ENCODE measurements around the gene TRIOBP.
A peak's percentile ranks its signal among the peaks of the same experiment; 100 is the strongest.

Gene TRIOBP

GRCh38 chr22:37733625-37734401 lies 37.0 kb downstream of the TRIOBP start:
- H3K27ac ChIP-seq (ENCODE audit: low read depth, low read length) = no peak overlapping the region
- H3K9me3 ChIP-seq (ENCODE audit: control insufficient read depth, insufficient read depth, low read length) = no peaks in the 10 kb centered on the region
- H3K9ac ChIP-seq (ENCODE audit: low read depth, low read length) = no peak overlapping the region

GRCh38 chr22:37734402-37734700 lies 37.5 kb downstream of the TRIOBP start:
- Histone ChIP-seq H3K27me3 (ENCODE audit: control insufficient read depth, insufficient read depth, low read length) (peaks cover 32% of the 10 kb centered on the region), H3K9ac (ENCODE audit: low read depth, low read length) (no peak overlapping the region), H3K4me1 (ENCODE audit: control insufficient read depth, insufficient read depth, low read length) (no peaks in the 10 kb centered on the region), H3K36me3 (ENCODE audit: control insufficient read depth, insufficient read depth, low read length) (peaks cover 9% of the 10 kb centered on the region), H3K27ac (ENCODE audit: low read depth, low read length) (no peak overlapping the region), H3K9me3 (ENCODE audit: control insufficient read depth, insufficient read depth, low read length) (no peaks in the 10 kb centered on the region), H3K4me3 (ENCODE audit: low read depth, low read length) (no peak overlapping the region)

More at GRCh38 chr22:37733625-37734401, 37.0 kb downstream of the TRIOBP start:
- H3K36me3 ChIP-seq (ENCODE audit: control insufficient read depth, insufficient read depth, low read length) = peaks cover 9% of the 10 kb centered on the region
- H3K4me3 ChIP-seq (ENCODE audit: low read depth, low read length) = no peak overlapping the region
- H3K4me1 ChIP-seq (ENCODE audit: control insufficient read depth, insufficient read depth, low read length) = no peaks in the 10 kb centered on the region
- H3K27me3 ChIP-seq (ENCODE audit: control insufficient read depth, insufficient read depth, low read length) = peaks cover 29% of the 10 kb centered on the region

GRCh38 chr22:37734964-37735451 lies 38.2 kb downstream of the TRIOBP start:
- Histone ChIP-seq H3K9me3 (ENCODE audit: control insufficient read depth, insufficient read depth, low read length) (no peaks in the 10 kb centered on the region), H3K4me3 (ENCODE audit: low read depth, low read length) (no peak overlapping the region), H3K27me3 (ENCODE audit: control insufficient read depth, insufficient read depth, low read length) (peaks cover 38% of the 10 kb centered on the region), H3K4me1 (ENCODE audit: control insufficient read depth, insufficient read depth, low read length) (no peaks in the 10 kb centered on the region), H3K27ac (ENCODE audit: low read depth, low read length) (no peak overlapping the region), H3K36me3 (ENCODE audit: control insufficient read depth, insufficient read depth, low read length) (peaks cover 11% of the 10 kb centered on the region), H3K9ac (ENCODE audit: low read depth, low read length) (no peak overlapping the region)

GRCh38 chr22:37739035-37739434 lies 42.2 kb downstream of the TRIOBP start:
- H3K9me3 ChIP-seq (ENCODE audit: control insufficient read depth, insufficient read depth, low read length) = no peaks in the 10 kb centered on the region
- H3K36me3 ChIP-seq (ENCODE audit: control insufficient read depth, insufficient read depth, low read length) = 0 out of 2 replicates have a peak, but pooled peaks cover 5% of the 10 kb centered on the region
- 0 out of 2 replicates have a peak, but pooled peaks cover 6% of the 10 kb centered on the region for H3K4me1 ChIP-seq (ENCODE audit: control insufficient read depth, insufficient read depth, low read length)
- H3K9ac ChIP-seq (ENCODE audit: low read depth, low read length) = no peak overlapping the region
- no peak overlapping the region for H3K4me3 ChIP-seq (ENCODE audit: low read depth, low read length)
- peaks cover 42% of the 10 kb centered on the region for H3K27me3 ChIP-seq (ENCODE audit: control insufficient read depth, insufficient read depth, low read length)
- no peak overlapping the region for H3K27ac ChIP-seq (ENCODE audit: low read depth, low read length)

GRCh38 chr22:37739611-37740049 lies 42.8 kb downstream of the TRIOBP start:
- H3K36me3 ChIP-seq (ENCODE audit: control insufficient read depth, insufficient read depth, low read length) = 0 out of 2 replicates have a peak, but pooled peaks cover 5% of the 10 kb centered on the region
- H3K9ac ChIP-seq (ENCODE audit: low read depth, low read length) = no peak overlapping the region
- H3K4me3 ChIP-seq (ENCODE audit: low read depth, low read length) = no peak overlapping the region
- no peaks in the 10 kb centered on the region for H3K9me3 ChIP-seq (ENCODE audit: control insufficient read depth, insufficient read depth, low read length)
- peaks cover 42% of the 10 kb centered on the region for H3K27me3 ChIP-seq (ENCODE audit: control insufficient read depth, insufficient read depth, low read length)
- H3K4me1 ChIP-seq (ENCODE audit: control insufficient read depth, insufficient read depth, low read length) = 0 out of 2 replicates have a peak, but pooled peaks cover 6% of the 10 kb centered on the region
- H3K27ac ChIP-seq (ENCODE audit: low read depth, low read length) = no peak overlapping the region

GRCh38 chr22:37740455-37741311 lies 43.8 kb downstream of the TRIOBP start:
- Histone ChIP-seq H3K4me3 (ENCODE audit: low read depth, low read length) (no peak overlapping the region), H3K27me3 (ENCODE audit: control insufficient read depth, insufficient read depth, low read length) (peaks cover 41% of the 10 kb centered on the region), H3K9me3 (ENCODE audit: control insufficient read depth, insufficient read depth, low read length) (no peaks in the 10 kb centered on the region), H3K36me3 (ENCODE audit: control insufficient read depth, insufficient read depth, low read length) (0 out of 2 replicates have a peak, but pooled peaks cover 5% of the 10 kb centered on the region), H3K27ac (ENCODE audit: low read depth, low read length) (no peak overlapping the region), H3K9ac (ENCODE audit: low read depth, low read length) (no peak overlapping the region), H3K4me1 (ENCODE audit: control insufficient read depth, insufficient read depth, low read length) (0 out of 2 replicates have a peak, but pooled peaks cover 10% of the 10 kb centered on the region)

- Histone ChIP-seq H3K27me3 (ENCODE audit: control insufficient read depth, insufficient read depth, low read length) (peaks cover 36% of the 10 kb centered on the region), H3K4me1 (ENCODE audit: control insufficient read depth, insufficient read depth, low read length) (0 out of 2 replicates have a peak, but pooled peaks cover 10% of the 10 kb centered on the region), H3K36me3 (ENCODE audit: control insufficient read depth, insufficient read depth, low read length) (0 out of 2 replicates have a peak, but pooled peaks cover 5% of the 10 kb centered on the region), H3K9me3 (ENCODE audit: control insufficient read depth, insufficient read depth, low read length) (no peaks in the 10 kb centered on the region), H3K27ac (ENCODE audit: low read depth, low read length) (peak overlapping the region; percentile 33), H3K9ac (ENCODE audit: low read depth, low read length) (no peak overlapping the region), H3K4me3 (ENCODE audit: low read depth, low read length) (no peak overlapping the region)
Observed at GRCh38 chr22:37741312-37741795, 44.5 kb downstream of the TRIOBP start.

GRCh38 chr22:37742376-37743171 lies 45.7 kb downstream of the TRIOBP start:
- H3K27me3 ChIP-seq (ENCODE audit: control insufficient read depth, insufficient read depth, low read length) = peaks cover 28% of the 10 kb centered on the region
- H3K9me3 ChIP-seq (ENCODE audit: control insufficient read depth, insufficient read depth, low read length) = no peaks in the 10 kb centered on the region
- no peak overlapping the region for H3K27ac ChIP-seq (ENCODE audit: low read depth, low read length)
- no peak overlapping the region for H3K4me3 ChIP-seq (ENCODE audit: low read depth, low read length)
- H3K9ac ChIP-seq (ENCODE audit: low read depth, low read length) = no peak overlapping the region
- H3K36me3 ChIP-seq (ENCODE audit: control insufficient read depth, insufficient read depth, low read length) = 0 out of 2 replicates have a peak, but pooled peaks cover 5% of the 10 kb centered on the region
- 0 out of 2 replicates have a peak, but pooled peaks cover 10% of the 10 kb centered on the region for H3K4me1 ChIP-seq (ENCODE audit: control insufficient read depth, insufficient read depth, low read length)

GRCh38 chr22:37744589-37744988 lies 47.7 kb downstream of the TRIOBP start:
- no peak overlapping the region for H3K27ac ChIP-seq (ENCODE audit: low read depth, low read length)
- peaks cover 11% of the 10 kb centered on the region for H3K27me3 ChIP-seq (ENCODE audit: control insufficient read depth, insufficient read depth, low read length)
- H3K9me3 ChIP-seq (ENCODE audit: control insufficient read depth, insufficient read depth, low read length) = no peaks in the 10 kb centered on the region
- H3K4me3 ChIP-seq (ENCODE audit: low read depth, low read length) = no peak overlapping the region; the same call in 1 of the 2 replicates
- H3K9ac ChIP-seq (ENCODE audit: low read depth, low read length) = no peak overlapping the region
- 0 out of 2 replicates have a peak, but pooled peaks cover 5% of the 10 kb centered on the region for H3K36me3 ChIP-seq (ENCODE audit: control insufficient read depth, insufficient read depth, low read length)
- H3K4me1 ChIP-seq (ENCODE audit: control insufficient read depth, insufficient read depth, low read length) = 0 out of 2 replicates have a peak, but pooled peaks cover 10% of the 10 kb centered on the region
